GM21619 (cell line): ENCODE data around the gene SIPA1L2.

Experiments used
- ATAC-seq: cut with Tn5 transposase; IDR thresholded peaks from one replicate; pipeline ENCODE4 v1.9.1; 2021; ENCODE audit not compliant: unreplicated experiment

Gene SIPA1L2

GRCh38 chr1:232644209-232644608 is 14.3 kb upstream of the SIPA1L2 start:
- no peak for ATAC-seq

- no peak for ATAC-seq
Measured at GRCh38 chr1:232643251-232643650, 13.3 kb upstream of the SIPA1L2 start.

GRCh38 chr1:232641507-232641906 is 11.6 kb upstream of the SIPA1L2 start:
- ATAC-seq, result no peak

- no peak for ATAC-seq
Measured at GRCh38 chr1:232636799-232637198, 6.9 kb upstream of the SIPA1L2 start.

GRCh38 chr1:232635778-232636356 is 5.9 kb upstream of the SIPA1L2 start:
- ATAC-seq, result peak; percentile 72

GRCh38 chr1:232635279-232635678 is 5.3 kb upstream of the SIPA1L2 start:
- ATAC-seq, result no peak

- ATAC-seq, result no peak
Measured at GRCh38 chr1:232634096-232634495, 4.2 kb upstream of the SIPA1L2 start.

GRCh38 chr1:232630894-232631195 is 912 bp upstream of the SIPA1L2 start:
- ATAC-seq, result no peak

GRCh38 chr1:232629250-232630046 is 485 bp downstream of the SIPA1L2 start:
- peak; percentile 39 for ATAC-seq

GRCh38 chr1:232628335-232629249 is 1.3 kb downstream of the SIPA1L2 start:
- no peak for ATAC-seq

- no peak for ATAC-seq
Measured at GRCh38 chr1:232627645-232628334, 2.1 kb downstream of the SIPA1L2 start.

- ATAC-seq, result no peak
Measured at GRCh38 chr1:232627171-232627570, 2.8 kb downstream of the SIPA1L2 start.

GRCh38 chr1:232626452-232626851 is 3.5 kb downstream of the SIPA1L2 start:
- no peak for ATAC-seq

GRCh38 chr1:232625319-232625868 is 4.5 kb downstream of the SIPA1L2 start:
- no peak for ATAC-seq

- ATAC-seq, result no peak
Measured at GRCh38 chr1:232624546-232625281, 5.2 kb downstream of the SIPA1L2 start.

- ATAC-seq, result no peak
Measured at GRCh38 chr1:232622981-232623380, 7.0 kb downstream of the SIPA1L2 start.

- no peak for ATAC-seq
Measured at GRCh38 chr1:232622378-232622777, 7.6 kb downstream of the SIPA1L2 start.

GRCh38 chr1:232621050-232621449 is 8.9 kb downstream of the SIPA1L2 start:
- no peak for ATAC-seq

GRCh38 chr1:232620356-232620969 is 9.5 kb downstream of the SIPA1L2 start:
- ATAC-seq, result no peak

- ATAC-seq, result no peak
Measured at GRCh38 chr1:232617237-232617636, 12.7 kb downstream of the SIPA1L2 start.
